Subcutaneous abdominal adipose tissue (tissue), 5 donors: ENCODE data around the gene CHD6.

ENCODE experiments used
- H3K27ac ChIP-seq: one replicate; pipeline ENCODE4 v1.7.0; 2013; ENCODE audit warnings: low read depth, mild to moderate bottlenecking, inconsistent platforms, low read length, moderate library complexity
- H3K27me3 ChIP-seq, 5 donors: one replicate each; pipeline ENCODE4 v1.7.0; 2013; ENCODE audit warnings: low read length in 5 of 5, inconsistent platforms in 1 of 5; ENCODE audit not compliant: control insufficient read depth in 5 of 5, insufficient read depth in 4 of 5
- H3K36me3 ChIP-seq, 5 donors: one replicate each; pipeline ENCODE4 v1.7.0; 2013; ENCODE audit warnings: low read length in 5 of 5; ENCODE audit not compliant: control insufficient read depth in 5 of 5, insufficient read depth in 5 of 5
- H3K4me1 ChIP-seq, 5 donors: one replicate each; pipeline ENCODE4 v1.7.0; 2013; ENCODE audit warnings: low read length in 5 of 5, mild to moderate bottlenecking in 3 of 5, moderate library complexity in 1 of 5; ENCODE audit not compliant: control insufficient read depth in 5 of 5, insufficient read depth in 5 of 5
- H3K4me3 ChIP-seq, 5 donors: one replicate each; pipeline ENCODE4 v1.7.0; 2013; ENCODE audit warnings: low read length in 5 of 5, low read depth in 1 of 5
- H3K9ac ChIP-seq, 5 donors: one replicate each; pipeline ENCODE4 v1.7.0; 2013; ENCODE audit warnings: low read length in 5 of 5, mild to moderate bottlenecking in 4 of 5, moderate library complexity in 3 of 5
- H3K9me3 ChIP-seq, 5 donors: one replicate each; pipeline ENCODE4 v1.7.0; 2013; ENCODE audit warnings: low read length in 5 of 5; ENCODE audit not compliant: control insufficient read depth in 5 of 5
- donor health status: healthy.
- donor health status: healthy.
- donor health status: healthy.
- donor health status: healthy.
- donor health status: healthy.

Gene CHD6

DNA sequence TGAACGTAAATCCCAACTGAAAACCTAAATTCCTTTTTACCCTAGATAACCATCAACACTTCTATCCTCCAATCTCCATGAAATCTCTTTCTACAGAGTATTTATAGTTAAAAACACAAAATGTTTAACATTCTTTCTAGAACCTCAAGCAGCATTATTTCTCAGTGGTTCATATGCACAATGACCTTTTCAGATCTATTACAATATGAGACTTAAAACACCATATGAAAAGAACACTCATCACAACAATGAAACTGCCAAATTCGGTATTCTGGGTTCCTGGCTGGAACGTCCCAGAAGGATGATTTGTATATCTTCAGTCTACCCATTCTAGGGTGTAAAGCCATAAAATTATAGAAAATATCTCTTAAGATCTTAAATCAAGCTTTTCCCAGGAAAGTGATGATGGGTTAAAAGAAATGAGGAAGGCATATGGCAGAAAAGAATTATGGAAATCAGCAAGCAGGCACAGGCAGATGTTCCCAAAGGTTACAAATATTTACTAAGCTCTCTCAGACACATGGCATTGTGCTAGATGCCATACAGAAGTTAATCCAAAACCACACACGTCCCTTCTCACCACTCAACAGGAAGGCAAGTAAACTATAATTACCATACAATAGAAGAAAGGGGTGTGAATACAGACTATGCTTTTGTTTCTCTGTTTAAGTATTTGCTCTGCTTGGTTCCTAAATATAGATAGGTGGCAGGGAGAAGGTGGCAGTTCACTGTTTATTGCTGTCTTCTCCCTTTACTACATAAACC, 118.0 kb downstream of the CHD6 start:
- H3K4me1 ChIP-seq: peaks cover 0 to 4% (median 0%) of the 10 kb centered on the region in 5 donors

DNA sequence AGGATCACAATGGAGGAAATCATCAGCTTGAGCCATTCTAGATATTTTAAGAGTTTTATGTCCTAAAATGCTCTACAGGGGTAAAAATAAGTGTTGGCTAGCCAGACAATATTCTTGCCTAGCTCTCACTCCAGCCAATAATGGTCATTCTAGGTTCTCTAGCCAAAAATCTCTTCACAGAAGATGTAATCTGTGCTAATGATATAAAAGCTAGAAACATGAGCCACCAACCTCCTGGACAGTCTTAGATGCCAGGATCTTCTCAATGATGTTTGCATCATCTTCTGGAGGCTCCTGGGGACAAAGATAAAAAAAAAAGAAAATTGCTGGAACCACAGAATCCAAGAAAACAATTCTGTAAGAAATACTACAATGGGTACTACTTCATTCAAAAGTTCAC, 119.1 kb downstream of the CHD6 start:
- H3K9me3 ChIP-seq: no peaks in the 10 kb centered on the region
- H3K4me3 ChIP-seq: no peak overlapping the region
- peaks cover 0 to 4% (median 0%) of the 10 kb centered on the region in 5 donors for H3K4me1 ChIP-seq
- no peak overlapping the region for H3K9ac ChIP-seq
- no peaks in the 10 kb centered on the region for H3K27me3 ChIP-seq
- no peak overlapping the region for H3K27ac ChIP-seq
- H3K36me3 ChIP-seq: peaks cover 15 to 36% (median 26%) of the 10 kb centered on the region in 5 donors

More for the DNA sequence above, 118.0 kb downstream of the CHD6 start:
- H3K9ac ChIP-seq: no peak overlapping the region
- H3K36me3 ChIP-seq: peaks cover 15 to 36% (median 26%) of the 10 kb centered on the region in 5 donors
- no peak overlapping the region for H3K4me3 ChIP-seq
- no peak overlapping the region for H3K27ac ChIP-seq
- no peaks in the 10 kb centered on the region for H3K27me3 ChIP-seq
- H3K9me3 ChIP-seq: peaks cover 0 to 8% (median 4%) of the 10 kb centered on the region in 5 donors

DNA sequence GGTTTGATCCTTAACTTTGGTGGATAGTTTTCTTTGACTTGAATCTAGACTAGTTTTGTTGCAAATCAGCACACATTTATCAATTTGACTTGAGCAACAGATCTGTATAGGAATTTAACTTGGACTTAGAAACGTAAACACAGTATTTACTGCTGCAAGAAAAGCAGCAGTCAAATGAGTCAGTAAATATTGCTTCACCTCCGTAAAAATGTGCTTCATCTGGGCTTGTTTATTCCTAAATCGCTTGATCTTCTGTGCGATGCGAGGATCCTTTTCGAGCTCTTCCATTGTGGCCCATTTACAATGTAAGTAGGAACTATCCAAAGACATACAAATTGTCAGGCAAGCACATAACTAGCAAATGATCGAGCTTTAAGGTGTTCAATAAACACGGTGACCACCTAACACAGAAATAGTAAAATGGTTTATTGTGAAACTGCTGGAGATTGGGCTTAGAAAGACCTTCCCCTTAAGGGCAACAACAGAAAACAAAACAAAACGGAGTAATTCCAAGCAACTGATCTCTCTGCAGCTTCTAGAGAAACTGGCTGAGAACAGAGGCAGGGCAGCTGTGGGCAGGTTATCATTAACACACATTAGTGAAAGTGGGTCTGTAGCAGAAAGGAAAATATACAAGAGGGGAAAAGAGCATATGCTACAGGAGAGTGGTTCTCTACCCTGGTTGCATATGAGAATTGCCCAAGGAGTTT, 120.8 kb downstream of the CHD6 start:
- Histone ChIP-seq H3K4me3 (no peak overlapping the region), H3K36me3 (peaks cover 26 to 48% (median 30%) of the 10 kb centered on the region in 5 donors), H3K9ac (no peak overlapping the region), H3K27ac (no peak overlapping the region), H3K9me3 (no peaks in the 10 kb centered on the region), H3K4me1 (peaks cover 0 to 4% (median 0%) of the 10 kb centered on the region in 5 donors), H3K27me3 (no peaks in the 10 kb centered on the region)

DNA sequence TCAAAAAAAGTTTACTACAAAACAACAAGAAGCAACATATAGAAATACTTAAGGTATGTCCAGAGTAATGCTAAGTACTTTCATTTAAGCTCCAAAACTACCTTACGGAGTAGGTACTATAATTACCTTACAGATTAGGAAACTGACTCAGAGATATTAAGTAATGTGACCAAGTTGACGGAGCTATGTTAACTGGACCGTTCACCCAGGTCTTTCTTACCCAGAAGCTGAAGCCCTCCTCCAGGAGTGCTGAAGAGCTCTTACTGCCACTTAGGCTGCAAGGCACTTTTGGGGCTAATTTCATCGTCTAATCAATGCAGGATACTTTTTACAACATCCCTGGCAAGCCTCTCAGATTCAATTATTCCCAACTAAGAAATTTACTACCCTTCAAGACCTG, 123.7 kb downstream of the CHD6 start:
- H3K27me3 ChIP-seq: no peaks in the 10 kb centered on the region
- no peak overlapping the region for H3K27ac ChIP-seq
- no peaks in the 10 kb centered on the region for H3K9me3 ChIP-seq
- H3K4me3 ChIP-seq: no peak overlapping the region
- H3K36me3 ChIP-seq: peaks cover 42 to 73% (median 51%) of the 10 kb centered on the region in 5 donors
- no peaks in the 10 kb centered on the region for H3K4me1 ChIP-seq
- no peak overlapping the region for H3K9ac ChIP-seq

DNA sequence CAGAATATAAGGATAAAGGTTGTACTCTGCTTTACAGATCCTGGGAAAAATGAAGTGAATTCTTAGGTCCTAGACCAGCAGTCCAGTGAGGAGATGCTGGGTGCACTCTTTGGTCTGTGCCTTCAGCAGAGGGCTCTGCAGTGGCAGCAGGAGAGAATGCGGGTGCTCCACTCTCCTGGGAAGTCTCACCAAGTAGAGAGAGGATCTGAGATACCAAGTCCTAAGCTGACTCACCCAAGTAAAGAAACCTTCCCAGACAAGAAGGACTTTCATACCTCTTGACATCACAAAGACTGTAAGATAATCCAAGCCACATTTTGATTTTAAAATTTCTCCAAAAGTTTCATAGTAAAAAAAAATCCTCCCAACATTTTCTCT, 134.6 kb downstream of the CHD6 start:
- no peaks in the 10 kb centered on the region for H3K27me3 ChIP-seq
- no peaks in the 10 kb centered on the region for H3K9me3 ChIP-seq
- H3K27ac ChIP-seq: no peak overlapping the region

DNA sequence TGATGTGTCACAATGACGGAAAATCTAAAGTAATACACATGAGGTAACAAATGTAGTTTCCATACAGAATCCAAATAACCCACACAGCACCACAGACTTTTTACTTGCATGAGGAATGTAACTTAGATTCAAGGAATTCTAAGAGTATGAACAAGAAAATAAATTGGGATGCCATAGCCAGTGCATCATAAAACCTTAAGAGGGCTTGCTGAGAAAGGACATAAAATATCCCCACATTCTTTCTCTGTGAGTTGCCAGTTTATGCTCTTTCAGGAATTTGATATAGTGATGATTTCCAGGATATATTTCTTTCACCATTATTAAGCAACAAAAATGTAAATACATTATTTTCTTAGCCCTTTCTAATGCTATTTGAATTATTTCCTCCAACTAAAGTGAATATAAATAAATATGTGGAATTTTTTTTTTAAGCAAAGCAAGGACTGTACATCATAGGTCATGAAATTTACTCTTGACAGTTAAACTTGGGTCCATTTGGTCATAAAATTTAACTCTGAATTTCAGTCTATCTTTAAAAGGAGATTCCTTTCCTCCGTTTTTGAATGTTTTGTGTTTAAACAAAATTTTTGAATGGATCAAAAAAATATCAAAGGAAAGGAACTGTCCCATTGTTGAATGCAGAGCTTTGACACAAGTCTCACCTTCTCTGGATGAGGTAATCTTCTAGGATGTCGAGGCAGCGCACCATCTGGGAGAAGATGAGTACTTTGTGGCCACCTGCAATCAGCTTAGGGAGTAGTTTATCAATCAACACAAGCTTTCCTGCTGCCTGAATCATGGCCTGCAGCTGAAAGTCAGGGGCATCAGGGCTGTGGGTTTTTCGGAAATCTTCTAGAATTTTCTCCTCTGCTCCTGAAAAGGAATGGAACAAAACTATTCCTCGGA, 135.3 kb downstream of the CHD6 start:
- H3K4me3 ChIP-seq: no peak overlapping the region
- no peak overlapping the region for H3K27ac ChIP-seq
- peaks cover 46 to 55% (median 48%) of the 10 kb centered on the region in 5 donors for H3K36me3 ChIP-seq
- H3K9ac ChIP-seq: no peak overlapping the region
- H3K27me3 ChIP-seq: no peaks in the 10 kb centered on the region
- no peaks in the 10 kb centered on the region for H3K9me3 ChIP-seq
- no peaks in the 10 kb centered on the region for H3K4me1 ChIP-seq

More for the DNA sequence above, 134.6 kb downstream of the CHD6 start:
- Histone ChIP-seq H3K4me1 (no peaks in the 10 kb centered on the region), H3K4me3 (no peak overlapping the region), H3K9ac (no peak overlapping the region), H3K36me3 (peaks cover 49 to 57% (median 49%) of the 10 kb centered on the region in 5 donors)

DNA sequence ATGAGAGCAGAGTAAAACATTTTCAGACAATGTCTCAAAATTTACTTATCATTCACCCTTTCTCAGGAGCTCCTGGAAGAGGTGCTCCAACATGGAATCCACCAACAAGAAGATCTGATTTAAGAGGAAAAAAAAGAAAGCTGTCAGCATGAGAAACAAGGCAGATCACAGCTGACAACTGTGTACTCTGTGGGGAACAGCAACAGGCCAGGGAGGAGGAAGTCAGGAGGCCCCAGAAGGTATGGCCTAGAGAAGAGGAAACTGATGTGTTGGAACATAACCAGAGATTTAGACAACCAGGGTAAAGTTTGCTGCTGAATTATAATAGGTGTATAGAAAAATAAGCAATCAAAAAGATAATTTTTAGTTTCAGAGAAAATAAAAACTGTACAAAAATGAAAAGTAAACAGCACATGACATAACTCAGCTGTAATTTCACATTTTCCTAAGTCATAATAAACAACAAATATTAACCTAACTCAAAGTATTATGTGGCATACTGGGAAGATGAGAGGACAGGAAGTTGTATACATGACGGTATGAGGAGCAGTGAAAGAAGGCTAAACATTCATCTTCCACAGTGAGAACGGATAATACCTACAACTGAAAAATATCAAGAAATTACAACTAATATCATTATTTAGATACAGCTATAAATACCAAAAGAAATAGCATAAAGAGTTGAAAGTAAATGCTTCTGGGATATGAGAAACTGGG, 138.0 kb downstream of the CHD6 start:
- Histone ChIP-seq H3K9ac (no peak overlapping the region), H3K4me3 (no peak overlapping the region), H3K27ac (no peak overlapping the region), H3K4me1 (peaks cover 0 to 11% (median 7%) of the 10 kb centered on the region in 5 donors), H3K9me3 (no peaks in the 10 kb centered on the region), H3K27me3 (no peaks in the 10 kb centered on the region), H3K36me3 (peaks cover 24 to 38% (median 26%) of the 10 kb centered on the region in 5 donors)

DNA sequence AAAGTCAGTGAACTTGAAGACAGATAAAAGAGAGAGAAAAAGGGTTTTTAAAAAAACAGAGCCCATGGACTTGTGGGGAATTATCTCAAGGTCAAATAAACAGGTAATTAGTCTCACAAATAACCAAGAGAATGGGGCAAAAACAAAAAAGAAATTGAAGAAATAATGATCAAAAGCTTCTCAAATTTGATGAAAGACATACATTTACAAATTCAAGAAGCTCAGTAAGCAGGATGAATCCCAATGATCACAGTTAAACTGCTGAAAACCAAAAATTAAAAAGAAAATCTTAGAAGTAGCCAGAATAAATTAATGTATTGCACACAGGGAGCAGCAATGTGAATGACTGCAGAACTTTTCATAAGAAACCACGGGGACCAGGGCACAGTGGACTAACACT, 139.1 kb downstream of the CHD6 start:
- no peak overlapping the region for H3K4me3 ChIP-seq
- H3K9ac ChIP-seq: no peak overlapping the region
- H3K4me1 ChIP-seq: peaks cover 0 to 11% (median 7%) of the 10 kb centered on the region in 5 donors
- H3K27me3 ChIP-seq: no peaks in the 10 kb centered on the region
- no peaks in the 10 kb centered on the region for H3K9me3 ChIP-seq
- peaks cover 14 to 27% (median 16%) of the 10 kb centered on the region in 5 donors for H3K36me3 ChIP-seq
- H3K27ac ChIP-seq: no peak overlapping the region

DNA sequence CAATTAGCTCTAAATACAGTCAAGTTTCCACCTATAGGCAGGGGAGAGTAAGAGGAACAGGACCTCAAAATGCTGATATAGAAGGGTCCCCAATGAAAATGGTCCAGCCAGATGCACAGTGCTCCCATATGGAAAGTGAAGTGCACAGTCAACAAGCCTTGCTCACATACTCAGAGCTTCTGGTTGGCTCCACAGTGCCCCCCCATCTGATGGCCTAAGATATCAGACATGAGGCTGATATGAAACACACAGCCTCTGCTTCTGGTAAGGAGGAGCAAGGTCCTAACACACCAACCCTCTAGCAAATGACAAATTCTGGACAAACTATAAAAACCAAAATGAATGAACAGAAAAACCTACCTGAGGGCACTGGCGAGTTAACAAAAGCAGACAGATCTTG, 140.2 kb downstream of the CHD6 start:
- Histone ChIP-seq H3K36me3 (peaks cover 8 to 20% (median 16%) of the 10 kb centered on the region in 5 donors), H3K9ac (no peak overlapping the region), H3K27me3 (no peaks in the 10 kb centered on the region), H3K9me3 (no peaks in the 10 kb centered on the region), H3K27ac (no peak overlapping the region), H3K4me3 (no peak overlapping the region), H3K4me1 (peaks cover 0 to 11% (median 7%) of the 10 kb centered on the region in 5 donors)
